Inflammatory macrophage treated with lipopolysaccharide for 1 hour (primary cell): ENCODE measurements around the gene GTSF1L.

Experiments used
- DNase-seq, 2 donors: peaks; one replicate each; pipeline ENCODE4 v3.0.0-alpha.2; 2020 to 2022

Gene GTSF1L

GRCh38 chr20:43744966-43745730 lies 18.3 kb upstream of the GTSF1L start:
- peak; percentile 13 to 17 for DNase-seq

- no peak for DNase-seq
Measured at GRCh38 chr20:43744151-43744611, 17.4 kb upstream of the GTSF1L start.

- no peak for DNase-seq
Measured at GRCh38 chr20:43740642-43741041, 13.8 kb upstream of the GTSF1L start.

GRCh38 chr20:43739148-43739749 lies 12.4 kb upstream of the GTSF1L start:
- DNase-seq = no peak

GRCh38 chr20:43737925-43738324 lies 11.1 kb upstream of the GTSF1L start:
- no peak for DNase-seq

GRCh38 chr20:43736588-43737158 lies 9.9 kb upstream of the GTSF1L start:
- DNase-seq = no peak

GRCh38 chr20:43731927-43732326 lies 5.1 kb upstream of the GTSF1L start:
- no peak for DNase-seq

GRCh38 chr20:43731469-43731868 lies 4.7 kb upstream of the GTSF1L start:
- DNase-seq = no peak

- no peak for DNase-seq
Measured at GRCh38 chr20:43728686-43729255, 2.0 kb upstream of the GTSF1L start.

GRCh38 chr20:43727980-43728590 lies 1.3 kb upstream of the GTSF1L start:
- DNase-seq = no peak

- DNase-seq = no peak
Measured at GRCh38 chr20:43726333-43726732, 469 bp downstream of the GTSF1L start.

- no peak for DNase-seq
Measured at GRCh38 chr20:43725666-43726065, 1.1 kb downstream of the GTSF1L start.

- DNase-seq = no peak
Measured at GRCh38 chr20:43724383-43724782, 2.4 kb downstream of the GTSF1L start.

- no peak for DNase-seq
Measured at GRCh38 chr20:43723735-43724134, 3.1 kb downstream of the GTSF1L start.

- DNase-seq = no peak
Measured at GRCh38 chr20:43723186-43723585, 3.6 kb downstream of the GTSF1L start.

GRCh38 chr20:43722153-43722505 lies 4.7 kb downstream of the GTSF1L start:
- no peak for DNase-seq

- DNase-seq = no peak
Measured at GRCh38 chr20:43721429-43722152, 5.2 kb downstream of the GTSF1L start.

- DNase-seq = no peak
Measured at GRCh38 chr20:43721097-43721428, 5.7 kb downstream of the GTSF1L start.

- no peak for DNase-seq
Measured at GRCh38 chr20:43720007-43720406, 6.8 kb downstream of the GTSF1L start.

GRCh38 chr20:43717616-43717995 lies 9.2 kb downstream of the GTSF1L start:
- no peak for DNase-seq

GRCh38 chr20:43716757-43717615 lies 9.8 kb downstream of the GTSF1L start:
- DNase-seq = no peak

- DNase-seq = no peak
Measured at GRCh38 chr20:43716123-43716522, 10.7 kb downstream of the GTSF1L start.
